ENCODE data around the gene MTMR10. TPM values are rescaled to one million over a fixed set of nuclear protein-coding genes. Genes with fewer than 3 reads are reported as not detected.
A peak's percentile ranks its signal among the peaks of the same experiment; 100 is the strongest.

The MTMR10 gene
- total RNA-seq, 2 donors from 2014 or later: 11.1 to 23.2 TPM

- no peak for DNase-seq (ENCODE audit: low spot score)
- intact Hi-C loops (cut with DNase I): no loop called here
These were observed 64.2 kb downstream of the MTMR10 start for GRCh38 chr15:30927148-30927761.

GRCh38 chr15:30926161-30926560 lies 65.3 kb downstream of the MTMR10 start:
- intact Hi-C loops (cut with DNase I): no loop called here
- no peak for DNase-seq (ENCODE audit: low spot score)

DNA sequence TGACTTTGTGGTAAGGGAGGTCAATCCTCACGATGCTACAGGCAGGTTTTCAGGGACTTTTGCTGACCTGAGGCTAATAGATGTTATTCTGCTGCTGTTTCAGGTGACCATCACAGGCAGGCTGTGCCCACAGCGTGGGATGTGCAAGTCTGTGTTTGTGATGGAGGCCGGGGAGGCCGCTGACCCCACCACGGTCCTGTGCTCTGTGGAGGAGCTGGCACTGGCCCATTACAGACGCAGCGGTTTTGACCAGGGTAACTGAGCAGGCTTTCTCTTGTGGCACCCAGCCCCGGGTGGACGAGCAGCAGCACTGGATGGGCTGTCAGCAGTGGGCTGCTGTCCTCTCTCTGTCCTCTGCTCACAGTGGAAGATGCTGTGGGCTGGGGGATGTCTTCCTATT lies 65.7 kb downstream of the MTMR10 start:
- intact Hi-C loops (cut with DNase I): no loop called here
- DNase-seq (ENCODE audit: low spot score): no peak

DNA sequence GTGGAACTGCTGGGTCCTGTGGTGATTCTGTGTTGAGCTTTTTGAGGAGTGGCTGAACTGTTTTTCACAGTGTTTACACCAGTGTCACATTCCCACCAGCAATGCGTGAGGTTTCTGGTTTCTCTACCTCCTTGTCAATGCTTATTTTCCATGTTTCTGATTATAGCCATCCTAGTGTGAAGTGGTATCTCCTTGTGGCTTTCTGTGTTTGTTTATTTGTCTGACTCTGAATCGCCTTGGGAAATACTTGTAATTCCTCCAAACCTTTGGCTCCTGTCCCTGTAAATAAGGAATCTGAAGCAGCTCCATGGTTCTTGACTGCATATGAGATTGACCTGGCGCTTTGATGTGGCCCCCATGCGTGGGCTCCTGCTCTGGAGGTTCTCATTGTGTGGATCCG lies 67.1 kb downstream of the MTMR10 start:
- DNase-seq (ENCODE audit: low spot score): no peak
- intact Hi-C loops (cut with DNase I): no loop called here

GRCh38 chr15:30923429-30923828 lies 68.0 kb downstream of the MTMR10 start:
- intact Hi-C loops (cut with DNase I): no loop called here
- no peak for DNase-seq (ENCODE audit: low spot score)

- no peak for DNase-seq (ENCODE audit: low spot score)
- intact Hi-C loops (cut with DNase I): no loop called here
These were observed 68.7 kb downstream of the MTMR10 start for GRCh38 chr15:30922480-30923311.

DNA sequence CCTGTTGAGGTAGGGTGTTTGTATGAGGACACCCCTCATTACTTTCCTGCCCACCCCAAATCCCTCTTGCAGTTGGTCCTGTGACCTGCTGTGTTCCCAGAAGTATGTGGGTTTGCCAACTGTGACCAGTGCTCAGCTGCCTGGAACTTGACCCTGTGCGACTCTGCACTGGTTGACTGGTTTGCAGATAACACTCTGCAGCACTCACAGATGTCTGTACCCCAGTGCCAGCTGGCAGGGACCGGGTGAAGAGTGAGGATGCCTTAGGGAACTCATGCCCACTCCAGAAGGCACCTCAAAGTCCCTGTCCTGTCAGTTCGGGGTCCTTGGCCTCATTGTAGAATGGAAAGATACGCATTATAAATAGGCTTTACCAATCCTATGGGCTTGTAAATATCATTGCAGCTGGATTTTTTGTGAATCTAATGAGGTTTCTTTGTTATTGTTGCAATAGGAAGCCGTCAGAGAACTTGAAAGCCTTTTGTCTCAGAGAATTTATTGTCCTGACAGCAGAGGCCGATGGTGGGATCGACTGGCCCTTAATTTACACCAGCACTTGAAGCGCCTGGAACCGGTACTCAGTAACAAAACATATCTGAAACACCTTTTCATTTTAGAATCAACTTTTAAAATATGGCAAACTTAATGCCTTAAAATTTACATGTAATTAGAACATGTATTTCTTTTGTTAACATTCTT lies 69.5 kb downstream of the MTMR10 start:
- DNase-seq (ENCODE audit: low spot score): no peak
- intact Hi-C loops (cut with DNase I): no loop called here

GRCh38 chr15:30921106-30921505 lies 70.3 kb downstream of the MTMR10 start:
- intact Hi-C loops (cut with DNase I): no loop called here

GRCh38 chr15:30919877-30920550 lies 71.4 kb downstream of the MTMR10 start:
- no peak for DNase-seq (ENCODE audit: low spot score)
- intact Hi-C loops (cut with DNase I): no loop called here

More at GRCh38 chr15:30921106-30921505, 70.3 kb downstream of the MTMR10 start:
- no peak for DNase-seq (ENCODE audit: low spot score)

GRCh38 chr15:30918366-30918765 lies 73.1 kb downstream of the MTMR10 start:
- DNase-seq (ENCODE audit: low spot score): no peak
- intact Hi-C loops (cut with DNase I): no loop called here

GRCh38 chr15:30917675-30918074 lies 73.8 kb downstream of the MTMR10 start:
- DNase-seq (ENCODE audit: low spot score): no peak
- intact Hi-C loops (cut with DNase I): no loop called here

DNA sequence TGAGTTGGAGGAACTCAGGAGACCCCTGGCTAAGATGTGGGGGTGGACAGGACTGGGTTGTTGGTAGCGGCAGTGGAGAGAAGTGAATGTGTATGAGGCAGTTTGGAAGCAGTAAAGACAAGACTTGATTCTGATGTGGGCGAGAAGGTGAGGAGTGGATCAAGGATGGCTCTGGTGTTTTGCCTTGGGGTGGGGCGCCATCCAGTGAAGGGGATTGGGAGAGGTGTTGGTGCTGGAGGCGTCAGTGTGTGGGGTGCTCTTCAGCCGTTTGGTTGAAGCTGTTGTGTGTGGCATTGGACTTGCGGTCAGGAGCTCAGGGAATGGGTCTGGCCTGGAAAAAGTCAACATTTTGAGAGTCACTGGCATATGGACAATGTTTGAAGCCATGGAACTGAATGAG lies 74.4 kb downstream of the MTMR10 start:
- intact Hi-C loops (cut with DNase I): no loop called here
- no peak for DNase-seq (ENCODE audit: low spot score)

GRCh38 chr15:30913761-30914160 lies 77.7 kb downstream of the MTMR10 start:
- DNase-seq (ENCODE audit: low spot score): no peak

DNA sequence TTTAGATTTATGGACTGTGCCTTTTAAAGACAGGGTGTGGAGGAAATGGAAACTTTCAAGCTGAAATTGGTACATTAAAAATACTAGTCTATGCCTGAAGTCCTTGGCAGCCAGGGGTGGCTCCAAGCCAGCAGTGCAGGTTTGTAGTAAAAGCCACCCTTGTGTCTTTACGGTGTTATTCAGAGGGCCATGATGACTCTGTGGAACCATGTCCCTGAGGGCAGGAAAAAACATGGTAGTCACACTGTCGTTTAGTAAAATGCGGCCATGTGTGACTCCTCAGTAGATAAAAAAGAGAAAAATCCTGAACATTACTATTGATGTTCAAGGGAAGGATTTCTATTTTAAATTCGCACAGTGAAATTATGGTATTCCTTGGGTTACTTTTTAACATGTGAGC lies 85.1 kb downstream of the MTMR10 start:
- DNase-seq (ENCODE audit: low spot score): no peak
- intact Hi-C loops (cut with DNase I): no loop called here

More at GRCh38 chr15:30913761-30914160, 77.7 kb downstream of the MTMR10 start:
- intact Hi-C loops (cut with DNase I): no loop called here

DNA sequence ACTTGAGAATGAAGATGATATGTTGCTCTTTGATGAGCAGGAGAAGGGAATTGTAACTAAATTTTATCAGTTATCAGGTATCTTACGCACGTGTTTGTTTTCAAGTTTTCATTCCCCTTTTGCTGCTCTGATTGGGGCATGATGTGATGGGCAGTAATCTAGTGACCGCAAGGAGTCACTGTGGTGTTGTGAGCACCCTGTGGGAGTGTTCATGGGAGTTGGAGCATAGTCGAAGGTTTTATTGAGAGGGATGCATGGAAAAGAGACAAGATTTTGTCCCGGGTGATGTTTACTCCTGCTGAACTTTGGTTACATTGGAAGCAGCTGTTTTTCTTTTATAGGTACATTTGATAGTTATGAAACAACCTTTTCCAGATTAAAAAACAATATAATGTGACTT lies 85.6 kb downstream of the MTMR10 start:
- DNase-seq (ENCODE audit: low spot score): no peak
- intact Hi-C loops (cut with DNase I): no loop called here

DNA sequence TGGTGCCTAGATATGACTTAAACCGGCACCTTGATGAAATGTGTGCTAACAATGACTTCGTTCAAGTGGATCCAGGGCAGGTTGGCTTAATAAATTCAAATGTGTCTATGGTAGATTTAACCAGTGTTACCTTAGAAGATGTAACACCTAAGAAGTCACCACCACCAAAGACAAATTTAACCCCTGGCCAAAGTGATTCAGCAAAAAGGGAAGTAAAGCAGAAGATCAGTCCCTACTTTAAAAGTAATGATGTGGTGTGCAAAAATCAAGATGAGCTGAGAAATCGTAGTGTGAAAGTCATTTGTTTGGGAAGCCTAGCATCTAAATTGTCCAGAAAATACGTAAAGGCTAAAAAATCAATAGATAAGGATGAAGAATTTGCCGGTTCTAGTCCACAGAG lies 86.6 kb downstream of the MTMR10 start:
- no peak for DNase-seq (ENCODE audit: low spot score)
- intact Hi-C loops (cut with DNase I): no loop called here

DNA sequence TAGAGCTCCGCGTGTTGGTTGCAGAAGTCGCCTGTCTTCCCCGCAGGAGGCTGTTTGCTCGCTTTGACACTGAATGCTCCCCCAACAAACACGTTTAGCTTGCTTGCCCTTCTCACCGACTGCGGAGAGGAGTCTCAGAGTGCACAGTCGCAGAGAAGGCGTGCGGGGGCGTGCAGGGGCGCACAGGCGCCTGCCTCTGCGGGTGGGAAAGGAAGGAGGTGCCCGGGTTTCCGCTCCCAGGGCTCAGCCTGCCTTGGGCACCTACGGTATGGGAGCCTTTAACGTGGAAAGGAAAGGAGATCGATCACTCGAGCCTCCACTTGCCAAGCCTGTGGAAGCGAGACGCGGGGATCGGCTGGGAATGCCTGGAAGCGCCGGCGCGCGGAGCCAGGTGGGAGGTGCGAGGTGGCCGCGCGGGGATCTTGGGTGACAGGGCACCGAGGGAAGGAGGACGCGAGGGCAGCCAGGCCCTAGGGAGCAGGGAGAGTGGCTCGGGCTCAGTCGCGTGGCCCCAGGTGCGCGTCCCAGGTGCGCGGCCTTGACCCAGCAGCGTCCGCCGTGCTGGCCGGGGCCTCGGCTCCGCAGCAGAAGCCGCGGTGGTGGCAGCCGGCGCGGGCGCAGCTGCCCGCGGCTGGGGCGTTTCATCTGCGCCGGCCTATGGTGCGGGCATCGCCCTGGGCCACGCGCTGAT lies 87.8 kb downstream of the MTMR10 start, which contains the start of gene FAN1:
Gene FAN1 (plus strand): TSS at position 419 of the 691 bp plus-strand sequence. CDS start 749 bp downstream, outside the sequence.
- DNase-seq (ENCODE audit: low spot score): peak; percentile 96
- intact Hi-C loops (cut with DNase I): no loop called here

DNA sequence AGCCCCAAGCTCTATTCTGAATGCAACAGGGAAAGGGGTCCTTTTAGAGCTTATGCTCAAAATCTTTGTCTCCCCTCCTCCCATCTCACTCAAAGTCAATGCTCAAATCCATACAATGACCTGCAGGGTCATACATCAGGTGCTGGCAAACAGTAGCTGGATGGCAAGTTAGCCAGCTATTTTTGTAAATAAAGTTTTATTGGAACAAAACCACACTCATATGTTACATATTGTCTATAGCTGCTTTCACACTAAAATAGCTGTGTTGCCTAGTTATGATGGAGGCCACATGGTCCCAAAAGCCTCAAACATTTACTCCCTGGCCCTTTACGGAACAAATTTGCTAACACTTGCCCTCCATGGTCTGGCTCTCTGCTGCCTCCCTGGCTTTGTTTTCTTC lies 89.5 kb downstream of the MTMR10 start:
- intact Hi-C loops (cut with DNase I): no loop called here
- DNase-seq (ENCODE audit: low spot score): no peak

DNA sequence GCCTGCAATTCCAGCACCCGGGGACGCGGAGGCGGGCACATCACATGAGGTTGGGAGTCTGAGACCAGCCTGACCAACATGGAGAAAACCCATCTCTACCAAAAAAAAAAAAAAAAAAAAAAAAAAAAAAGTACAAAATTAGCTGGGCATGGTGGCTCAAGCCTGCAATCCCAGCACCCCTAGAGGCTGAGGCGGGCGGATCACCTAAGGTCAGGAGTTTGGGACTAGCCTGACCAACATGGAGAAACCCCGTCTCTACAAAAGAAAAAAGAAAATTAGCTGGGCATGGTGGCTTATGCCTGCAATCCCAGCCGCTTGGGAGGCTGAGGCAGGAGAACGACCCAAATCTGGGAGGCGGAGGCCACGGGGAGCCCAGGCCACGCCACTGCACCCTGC lies 95.2 kb downstream of the MTMR10 start:
- intact Hi-C loops (cut with DNase I): no loop called here
- no peak for DNase-seq (ENCODE audit: low spot score)
